Stimulated activated CD4-positive, alpha-beta T cell treated with anti-CD3 and anti-CD28 coated beads, Interleukin-12 subunit alpha, Interleukin-12 subunit beta, amount 100 ng/mL, for 24 hours (primary cell): ENCODE data around the gene ARHGAP25.

Experiments used
- DNase-seq, 2 experiments: peaks; one replicate each; pipeline ENCODE4 v3.0.0-alpha.2; 2020; ENCODE audit warnings: low read depth in 2 of 2

The ARHGAP25 gene

DNA sequence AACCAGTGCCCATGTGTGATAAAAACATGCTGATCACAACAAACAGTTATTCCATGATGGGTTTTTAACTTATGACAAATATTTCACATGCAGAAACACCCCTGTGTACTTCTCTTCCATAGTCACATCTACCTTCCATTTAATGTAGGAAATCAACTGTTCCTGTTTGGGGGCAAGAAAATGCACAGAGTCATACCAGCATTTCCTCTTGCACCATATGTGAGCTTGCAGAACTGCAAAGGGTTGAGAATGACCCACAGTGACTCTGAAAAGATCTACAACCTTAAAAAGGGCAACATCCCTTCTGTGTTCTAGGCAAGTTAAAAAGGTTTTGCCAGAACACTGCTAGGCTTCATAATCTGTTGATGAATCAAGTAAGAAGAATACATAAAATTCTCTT lies 126.7 kb downstream of the ARHGAP25 start:
- DNase-seq, result no peak

- DNase-seq, result no peak
Measured at GRCh38 chr2:68862889-68863288, 128.3 kb downstream of the ARHGAP25 start.

DNA sequence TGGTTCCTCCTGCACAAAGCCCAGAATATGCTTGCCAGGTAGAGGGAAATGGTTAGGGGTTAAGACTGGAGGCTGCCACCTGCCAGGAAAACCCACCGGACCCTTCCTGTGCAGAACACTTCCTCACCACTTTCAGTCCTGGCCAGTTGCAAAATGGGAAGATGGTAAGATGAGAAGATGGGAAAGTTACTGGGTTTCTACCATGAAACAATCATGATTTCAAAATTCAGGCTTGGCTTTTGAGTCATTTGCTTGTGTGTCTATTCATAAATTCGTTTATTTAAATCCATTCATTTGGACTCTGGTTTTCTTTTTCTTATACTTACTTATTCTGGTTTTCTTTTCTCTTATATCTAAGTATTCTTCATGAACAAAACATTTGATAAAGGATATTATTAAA lies 129.4 kb downstream of the ARHGAP25 start:
- no peak for DNase-seq

DNA sequence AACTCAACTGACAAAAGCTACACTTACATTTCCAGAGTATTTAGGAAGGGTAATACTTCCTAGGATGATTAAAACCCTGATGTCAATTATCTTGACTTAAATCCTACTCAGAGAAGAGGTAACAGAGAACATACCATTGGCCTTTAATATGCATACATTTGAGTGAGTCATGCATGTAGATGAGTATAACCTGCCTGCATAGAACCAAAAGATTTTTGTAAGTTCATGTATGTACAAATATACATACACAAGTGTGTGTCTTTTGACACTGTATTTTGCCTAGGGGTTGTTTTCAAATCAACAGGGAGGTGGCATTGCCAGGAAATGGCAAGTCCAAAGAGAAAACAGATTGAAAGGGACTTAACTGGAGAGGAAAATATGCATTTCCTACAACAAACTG lies 130.5 kb downstream of the ARHGAP25 start:
- DNase-seq, result no peak

GRCh38 chr2:68870215-68870614 lies 135.6 kb downstream of the ARHGAP25 start:
- DNase-seq, result no peak

- DNase-seq, result no peak
Measured at GRCh38 chr2:68871159-68871764, 136.7 kb downstream of the ARHGAP25 start, which contains the start of gene BMP10. BMP10 (minus strand) TSS chr2:68871397; CDS start chr2:68871358, 39 bp downstream.
